ENCODE results near the gene KRTAP10-4. TPM values are rescaled to one million over a fixed set of nuclear protein-coding genes. Genes with fewer than 3 reads are reported as not detected.

KRTAP10-4 gene
- total and polyA plus RNA-seq, 2 donors (not counting 3 experiments of a cell fraction or from before 2014, with no cell fraction given): not detected

- H3K4me3 ChIP-seq (replicated peaks in 1 of 3; ENCODE audit: insufficient read depth in 1 of 3, low read depth in 1 of 3, low read length in 3 of 3): no peak within 1 kb of the TSS
- H3K79me2 ChIP-seq (ENCODE audit: control insufficient read depth, insufficient read depth, low read length): no peaks in the 10 kb centered on the region
- H2AFZ ChIP-seq (ENCODE audit: low read depth, low read length): no peak within 1 kb of the TSS
- H4K20me1 ChIP-seq (replicated peaks; ENCODE audit: control insufficient read depth, extremely low read depth, insufficient read depth, low read length): no peaks in the 10 kb centered on the region
- dilution Hi-C loops (cut with MboI; ENCODE audit: extremely low pct_ligation_motif_present, low sequenced_read_pairs): no loop called here
- H3K9ac ChIP-seq (replicated peaks; ENCODE audit: extremely low read depth, insufficient read depth, low read length): no peak within 1 kb of the TSS
- TF ChIP-seq MYC (IDR thresholded peaks at IDR 0.05; ENCODE audit: low read depth, low read length) (no peak), POLR2AphosphoS5 (IDR thresholded peaks at IDR 0.05; ENCODE audit: insufficient read depth, low read depth, low read length) (no peak), EZH2 (IDR thresholded peaks at IDR 0.05; ENCODE audit: borderline replicate concordance, low read depth, low read length, severe bottlenecking) (no peak), CTCF (IDR thresholded peaks at IDR 0.05; ENCODE audit: extremely low read depth in 1 of 2, insufficient read depth in 1 of 2, low read depth in 1 of 2, low read length in 2 of 2) (no peak), GATA2 (IDR thresholded peaks at IDR 0.05; ENCODE audit: insufficient read depth, insufficient read length, low read depth, low read length) (no peak), MAX (IDR thresholded peaks at IDR 0.05; ENCODE audit: insufficient read depth, insufficient read length) (no peak), FOS (IDR thresholded peaks at IDR 0.05; ENCODE audit: borderline replicate concordance, insufficient read depth, low read length) (no peak), POLR2A (IDR thresholded peaks at IDR 0.05; ENCODE audit: low read depth, low read length) (no peak), JUN (IDR thresholded peaks at IDR 0.05; ENCODE audit: borderline replicate concordance, insufficient read depth, insufficient read length, low read depth) (no peak)
- no peaks in the 10 kb centered on the region for H3K36me3 ChIP-seq (ENCODE audit: control insufficient read depth in 2 of 2, extremely low read depth in 1 of 2, insufficient read depth in 2 of 2, low read length in 2 of 2)
- no peak for DNase-seq (ENCODE audit: low read depth, low spot score)
- no peaks in the 10 kb centered on the region for H3K9me1 ChIP-seq (replicated peaks; ENCODE audit: control insufficient read depth, extremely low read depth, insufficient read depth, low read length)
- H3K4me2 ChIP-seq (ENCODE audit: insufficient read depth, low read length): no peak within 1 kb of the TSS
- intact Hi-C loops (cut with micrococcal nuclease): no loop called here
- peaks cover 0 to 15% of the 10 kb centered on the region in 2 experiments for H3K27me3 ChIP-seq (ENCODE audit: control insufficient read depth in 2 of 2, insufficient read depth in 2 of 2, low read length in 2 of 2)
- no peak within 1 kb of the TSS for H3K27ac ChIP-seq (ENCODE audit: insufficient read depth, low read depth, low read length)
- ChIA-PET CTCF (no interaction called here), POLR2A (no interaction called here)
- no peak for FAIRE-seq
- no peaks in the 10 kb centered on the region for H3K9me3 ChIP-seq (replicated peaks; ENCODE audit: control insufficient read depth, insufficient read depth, low read length)
- no peaks in the 10 kb centered on the region for H3K4me1 ChIP-seq (ENCODE audit: control insufficient read depth, extremely low read depth, insufficient read depth, low read length)
- BruUV-seq (replicated peaks): no TSS peak
Observed at GRCh38 chr21:44539991-44540666, 33.4 kb upstream of the KRTAP10-4 start, which contains the start of gene KRTAP10-1. TSS of gene KRTAP10-1 (minus strand) at chr21:44540195. CDS start at chr21:44540150, 45 bp downstream.

Data from endothelial cell of umbilical vein (primary cell).